NCI-H1930 (cell line): Measurements from ENCODE around the gene PPT1.

Experiments
- DNase-seq, 2 experiments: peaks; one replicate each; lab custom pipeline; 2025; lab: John Stamatoyannopoulos, UW

PPT1 gene

GRCh38 chr1:40096977-40097782, at the start of gene PPT1:
TSS of gene PPT1 (minus strand) at chr1:40097252. CDS start at chr1:40097238, 14 bp downstream.
- peak; percentile 55 to 79 for DNase-seq

GRCh38 chr1:40143891-40144575, 47.0 kb upstream of the PPT1 start:
- peak; percentile 27 to 71 for DNase-seq

GRCh38 chr1:40141878-40142535, 45.0 kb upstream of the PPT1 start:
- no peak for DNase-seq

- DNase-seq: no peak
Measured at GRCh38 chr1:40140211-40140973, 43.3 kb upstream of the PPT1 start.

GRCh38 chr1:40133839-40134238, 36.8 kb upstream of the PPT1 start:
- no peak for DNase-seq

- no peak for DNase-seq
Measured at GRCh38 chr1:40133312-40133665, 36.2 kb upstream of the PPT1 start.

- no peak for DNase-seq
Measured at GRCh38 chr1:40132383-40133311, 35.6 kb upstream of the PPT1 start.

- DNase-seq: no peak
Measured at GRCh38 chr1:40130892-40131291, 33.8 kb upstream of the PPT1 start.

GRCh38 chr1:40122855-40123254, 25.8 kb upstream of the PPT1 start:
- DNase-seq: no peak

GRCh38 chr1:40120128-40120527, 23.1 kb upstream of the PPT1 start:
- no peak for DNase-seq

- no peak for DNase-seq
Measured at GRCh38 chr1:40114400-40114799, 17.3 kb upstream of the PPT1 start.

- DNase-seq: no peak
Measured at GRCh38 chr1:40110389-40110788, 13.3 kb upstream of the PPT1 start.

GRCh38 chr1:40107290-40107959, 10.4 kb upstream of the PPT1 start:
- DNase-seq: no peak

- no peak for DNase-seq
Measured at GRCh38 chr1:40105028-40105427, 8.0 kb upstream of the PPT1 start.

GRCh38 chr1:40102896-40103295, 5.8 kb upstream of the PPT1 start:
- no peak for DNase-seq

GRCh38 chr1:40102038-40102437, 5.0 kb upstream of the PPT1 start:
- no peak for DNase-seq

GRCh38 chr1:40096646-40096976, 441 bp downstream of the PPT1 start:
- DNase-seq: no peak

GRCh38 chr1:40095806-40096205, 1.2 kb downstream of the PPT1 start:
- DNase-seq: no peak

- DNase-seq: no peak
Measured at GRCh38 chr1:40094466-40095110, 2.5 kb downstream of the PPT1 start.
